Midbrain (tissue), 1 donor: ENCODE results near the gene UFSP1.

Source experiments
- DNase-seq: peaks from one replicate; lab custom pipeline; 2025; lab: John Stamatoyannopoulos, UW

UFSP1 gene

DNA sequence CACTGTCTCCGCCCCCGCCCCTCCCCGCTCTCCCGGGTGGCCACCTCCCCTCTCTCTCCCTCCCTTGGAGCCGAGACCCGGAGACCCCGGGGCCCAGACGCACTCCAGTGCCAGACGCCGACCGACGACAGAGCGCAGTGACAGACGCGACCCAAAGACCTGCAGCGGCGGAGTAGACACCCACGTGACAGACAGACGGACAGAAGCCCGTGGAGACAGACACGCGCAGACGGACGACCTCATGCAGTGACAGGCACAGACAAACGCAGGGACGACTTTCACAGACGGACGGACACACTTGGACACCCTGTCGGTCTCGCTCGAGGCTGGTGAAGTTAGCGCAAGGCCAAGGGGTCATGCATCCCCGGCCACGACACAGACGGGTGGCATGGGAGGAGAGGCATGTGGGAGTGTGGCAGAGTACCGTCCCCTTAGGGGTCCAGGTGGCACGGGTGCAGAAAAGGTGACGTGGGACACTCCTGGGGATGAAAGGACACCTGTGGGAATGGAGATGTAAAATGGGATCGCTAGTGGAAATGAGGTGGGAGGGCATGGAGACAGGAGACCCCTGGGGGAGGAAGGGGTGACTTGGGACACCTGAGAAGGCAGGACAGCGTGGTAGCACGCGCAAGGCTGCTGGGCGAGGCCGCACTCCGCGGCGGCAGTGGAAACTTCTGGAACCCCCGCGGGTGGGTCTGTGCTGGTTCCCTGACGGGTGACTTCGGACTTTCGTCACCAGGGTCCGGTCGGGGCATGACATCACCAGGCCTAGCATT lies 6.6 kb upstream of the UFSP1 start:
- no peak for DNase-seq

DNA sequence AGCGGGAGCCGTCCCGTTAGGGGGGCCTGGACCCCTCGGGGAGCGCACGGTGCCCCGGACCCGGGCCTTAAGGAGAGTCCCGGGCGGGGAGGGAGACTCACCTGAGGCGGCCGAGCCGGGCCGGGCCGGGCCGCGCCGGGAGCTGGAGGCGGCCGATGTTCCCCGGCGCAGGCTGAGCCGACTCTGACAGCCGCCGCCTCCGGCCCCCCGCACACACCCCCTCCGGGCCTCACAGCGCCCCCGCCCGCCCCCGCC lies 6.1 kb upstream of the UFSP1 start, which contains the start of gene ACHE:
ACHE (minus strand) TSS at position 188 of the 255 bp plus-strand sequence. CDS start 1,656 bp downstream, outside the sequence.
- DNase-seq: no peak

DNA sequence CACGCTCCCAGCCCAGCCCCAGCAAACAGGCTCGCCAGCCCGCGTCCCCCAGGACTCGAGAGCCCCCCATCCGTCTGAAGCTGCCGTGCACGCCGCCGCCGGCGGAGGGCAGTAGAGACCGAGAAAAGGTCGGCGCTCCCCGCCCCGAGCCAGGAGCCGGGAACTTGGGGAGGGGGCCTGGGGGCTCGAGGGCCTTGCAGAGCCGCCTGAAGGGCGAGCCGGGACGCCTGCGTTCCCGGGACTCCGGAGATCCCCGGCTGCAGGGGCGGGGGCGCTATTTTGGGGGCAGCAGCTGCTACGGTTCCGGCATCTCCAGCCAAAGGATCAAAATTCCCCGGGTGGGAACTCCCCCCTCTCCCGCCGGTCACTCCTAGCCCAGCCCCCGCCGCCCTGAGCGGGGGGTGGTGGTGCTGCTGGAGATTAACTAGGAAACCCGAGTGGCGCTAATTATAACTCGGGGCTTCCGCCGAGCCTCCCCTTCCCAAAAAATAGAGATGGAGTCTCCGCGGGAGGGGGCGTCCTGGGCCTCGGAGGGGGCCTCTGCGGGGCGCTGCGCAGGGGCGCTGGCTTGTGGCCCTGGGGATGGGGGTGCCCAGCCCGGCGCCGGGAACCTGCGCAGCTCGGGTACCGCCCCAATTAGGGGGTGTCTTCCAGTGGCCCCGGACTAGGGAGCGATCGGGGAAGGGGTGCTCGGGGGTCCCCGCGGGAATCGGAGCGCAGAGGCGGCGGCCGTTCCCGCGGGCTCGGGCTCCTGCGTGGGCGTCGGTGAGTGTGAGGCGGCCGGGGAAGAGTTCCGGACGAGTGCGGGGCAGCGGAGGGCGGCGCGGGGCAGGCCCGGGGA lies 5.6 kb upstream of the UFSP1 start:
- DNase-seq: peak; percentile 33

DNA sequence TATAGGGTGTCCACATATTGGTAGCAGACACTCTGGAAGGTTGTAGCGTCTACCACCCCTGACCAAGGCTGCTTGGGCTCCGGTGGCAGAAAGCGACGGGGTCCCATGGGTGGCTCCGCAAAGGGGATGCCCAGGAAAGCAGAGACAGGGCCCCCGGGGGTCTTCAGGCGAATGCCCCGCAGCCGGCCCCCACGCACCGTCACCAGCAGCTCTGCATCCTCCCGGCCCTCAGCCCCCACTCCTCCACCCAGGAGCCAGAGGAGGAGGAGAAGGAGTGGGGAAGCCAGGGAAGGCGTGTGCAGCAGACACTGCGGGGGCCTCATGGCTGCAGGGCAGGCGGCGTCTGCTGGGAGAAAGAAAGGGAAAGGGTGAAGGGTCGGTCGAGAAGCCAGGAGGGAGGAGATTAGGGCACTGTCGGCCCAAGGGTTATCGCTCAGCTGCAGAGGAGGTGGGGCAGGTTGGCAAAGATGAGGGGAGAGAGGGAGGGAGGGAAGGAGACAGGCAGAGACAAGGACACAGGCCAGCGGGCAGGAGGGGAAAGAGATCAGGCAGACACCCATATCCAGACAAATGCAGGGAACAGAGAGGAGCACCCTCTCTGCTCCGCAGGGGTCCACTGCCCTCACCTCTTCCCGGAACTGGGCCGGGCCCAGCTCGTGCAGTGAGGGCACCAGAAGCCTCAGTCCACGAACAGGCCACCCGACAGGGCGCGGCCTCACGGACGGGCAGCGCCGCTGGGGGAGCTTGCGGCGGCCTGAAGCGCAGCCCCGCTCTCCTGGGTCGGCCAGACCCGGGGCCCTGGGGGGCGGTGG lies 4.6 kb upstream of the UFSP1 start:
- no peak for DNase-seq

DNA sequence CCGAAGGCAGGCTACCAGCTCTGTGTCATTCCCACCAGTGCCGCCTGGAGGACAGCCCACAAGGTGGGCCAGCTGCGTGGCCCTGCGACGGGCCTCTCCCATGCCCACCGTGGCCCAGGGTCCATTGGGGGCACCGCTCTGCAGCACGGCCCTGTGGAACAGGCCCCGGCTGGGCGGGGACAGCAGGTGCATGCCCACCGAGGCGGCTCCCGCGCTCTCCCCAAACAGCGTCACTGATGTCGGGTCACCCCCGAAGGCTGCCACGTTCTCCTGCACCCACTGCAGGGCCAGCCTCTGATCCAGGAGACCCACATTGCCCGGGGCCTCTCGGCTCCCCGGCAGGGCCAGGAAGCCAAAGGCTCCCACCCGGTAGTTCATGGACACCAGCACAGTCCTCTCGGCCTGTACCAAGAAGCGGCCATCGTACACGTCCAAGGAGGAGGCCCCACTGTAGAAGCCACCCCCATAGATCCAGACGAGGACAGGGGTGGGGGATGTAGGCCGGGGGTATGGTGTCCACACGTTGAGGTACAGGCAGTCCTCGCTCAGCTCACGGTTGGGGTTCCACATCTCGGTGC lies 3.9 kb upstream of the UFSP1 start:
- DNase-seq: no peak

DNA sequence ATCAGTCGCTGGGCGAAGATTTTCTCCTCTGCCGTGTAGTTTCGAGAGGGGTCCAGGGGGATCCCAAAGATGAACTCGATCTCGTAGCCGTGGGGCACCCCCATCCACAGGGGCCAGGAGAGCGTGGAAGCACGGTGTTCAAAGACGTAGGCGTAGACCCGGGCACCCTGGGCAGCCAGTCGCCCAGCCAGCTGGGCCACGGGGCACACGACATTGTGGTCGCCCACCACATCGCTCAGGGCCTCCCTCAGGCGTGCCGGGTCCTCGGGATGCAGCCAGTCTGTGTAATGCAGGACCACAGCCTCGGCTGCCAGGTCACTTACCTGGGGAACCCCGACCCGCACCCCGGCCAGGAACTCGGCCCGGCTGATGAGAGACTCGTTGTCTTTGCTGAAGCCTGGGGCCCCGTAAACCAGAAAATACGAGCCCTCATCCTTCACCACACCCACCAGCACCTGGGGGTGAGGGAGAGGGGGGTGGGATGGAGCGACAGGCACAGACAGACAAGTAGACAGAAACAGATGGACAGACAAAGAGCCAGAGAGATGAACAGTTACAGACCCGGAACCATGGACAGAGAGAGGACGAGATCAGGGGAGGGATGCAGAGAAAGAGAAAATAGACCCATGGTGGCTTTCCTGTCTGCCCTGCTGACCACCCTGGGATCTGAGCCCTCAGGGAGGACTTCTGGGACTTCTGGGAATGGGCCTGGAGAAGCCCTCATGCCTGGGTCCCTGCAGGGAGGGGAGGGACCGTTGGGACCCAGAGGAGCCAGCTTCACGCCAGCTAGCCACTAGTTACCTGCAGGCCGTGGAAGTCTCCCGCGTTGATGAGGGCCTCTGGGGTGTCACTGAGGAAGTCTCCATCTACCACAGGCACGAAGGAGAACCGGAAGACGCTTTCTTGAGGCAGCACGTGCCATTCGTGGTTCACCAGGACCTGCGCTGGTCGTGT lies 3.1 kb upstream of the UFSP1 start:
- DNase-seq: no peak

DNA sequence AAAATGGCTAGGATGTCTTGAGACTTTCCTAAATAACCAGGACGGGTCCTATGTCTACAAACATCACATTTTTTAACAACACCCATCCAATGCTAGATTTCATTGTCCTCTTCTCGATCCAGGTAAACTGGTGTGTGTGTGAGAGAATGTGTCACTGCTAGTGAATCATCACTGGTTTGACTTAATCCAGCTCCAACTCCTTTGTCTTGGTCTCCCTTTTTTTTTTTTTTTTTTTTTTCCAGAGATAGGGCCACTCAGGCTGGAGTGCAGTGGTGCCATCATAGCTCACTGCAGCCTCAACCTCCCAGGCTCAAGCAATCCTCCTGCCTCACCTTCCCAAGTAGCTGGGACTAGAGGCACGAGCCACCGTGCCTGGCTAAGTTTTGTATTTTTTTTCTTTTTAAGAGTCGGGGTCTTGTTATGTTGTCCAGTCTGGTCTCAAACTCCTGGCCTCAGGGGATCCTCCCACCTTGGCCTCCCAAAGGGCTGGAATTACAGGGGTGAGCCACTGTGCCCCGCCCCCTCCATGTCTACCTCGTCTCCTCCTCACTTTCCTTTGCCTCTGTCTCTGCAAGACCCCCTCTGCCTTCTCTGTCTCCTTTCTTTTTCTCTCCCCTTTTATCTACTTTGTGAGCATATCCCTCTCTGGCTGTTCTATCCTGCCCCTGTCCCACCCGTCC lies 2.2 kb upstream of the UFSP1 start:
- DNase-seq: no peak

DNA sequence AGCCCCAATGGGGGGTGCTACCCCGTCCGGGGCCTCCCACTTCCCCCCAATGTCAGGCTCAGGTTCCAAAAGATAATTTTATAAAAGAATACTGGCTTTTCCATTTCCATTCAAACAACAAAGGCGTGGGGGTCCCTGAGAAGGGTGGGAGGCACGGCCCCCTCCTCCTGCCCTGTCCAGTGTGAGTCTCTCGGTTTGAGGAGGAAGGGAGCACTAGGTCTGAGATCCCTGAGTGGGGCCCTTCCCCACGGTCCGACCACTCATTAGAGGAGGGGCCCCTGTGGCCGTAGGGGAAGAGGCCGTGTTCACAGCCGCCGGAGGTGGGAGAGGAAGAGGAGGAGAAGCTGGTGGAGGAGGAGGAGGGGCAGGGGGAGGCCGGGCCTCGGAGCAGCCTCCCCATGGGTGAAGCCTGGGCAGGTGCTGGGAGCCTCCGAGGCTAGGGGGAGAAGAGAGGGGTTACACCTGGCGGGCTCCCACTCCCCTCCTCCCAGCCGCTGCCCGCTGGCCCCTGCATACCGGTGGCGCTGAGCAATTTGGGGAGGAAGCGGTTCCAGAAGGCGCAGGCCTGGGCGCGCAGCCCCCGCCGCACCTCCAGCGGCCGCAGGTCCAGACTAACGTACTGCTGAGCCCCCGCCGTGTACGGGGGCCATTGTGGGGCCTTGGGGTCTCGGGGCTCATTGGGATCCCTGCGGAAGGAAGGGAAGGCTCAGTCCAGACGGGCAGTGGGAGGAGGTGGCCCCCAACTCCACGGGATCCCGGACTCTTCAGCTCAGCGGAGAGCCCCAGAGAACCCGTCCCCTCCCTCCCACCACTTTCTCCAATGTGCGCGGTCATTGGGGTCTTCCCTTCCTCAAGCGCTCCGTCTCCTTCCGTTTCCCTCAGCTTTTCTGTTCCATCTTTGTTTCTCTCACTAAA lies 1.4 kb upstream of the UFSP1 start:
- DNase-seq: no peak

DNA sequence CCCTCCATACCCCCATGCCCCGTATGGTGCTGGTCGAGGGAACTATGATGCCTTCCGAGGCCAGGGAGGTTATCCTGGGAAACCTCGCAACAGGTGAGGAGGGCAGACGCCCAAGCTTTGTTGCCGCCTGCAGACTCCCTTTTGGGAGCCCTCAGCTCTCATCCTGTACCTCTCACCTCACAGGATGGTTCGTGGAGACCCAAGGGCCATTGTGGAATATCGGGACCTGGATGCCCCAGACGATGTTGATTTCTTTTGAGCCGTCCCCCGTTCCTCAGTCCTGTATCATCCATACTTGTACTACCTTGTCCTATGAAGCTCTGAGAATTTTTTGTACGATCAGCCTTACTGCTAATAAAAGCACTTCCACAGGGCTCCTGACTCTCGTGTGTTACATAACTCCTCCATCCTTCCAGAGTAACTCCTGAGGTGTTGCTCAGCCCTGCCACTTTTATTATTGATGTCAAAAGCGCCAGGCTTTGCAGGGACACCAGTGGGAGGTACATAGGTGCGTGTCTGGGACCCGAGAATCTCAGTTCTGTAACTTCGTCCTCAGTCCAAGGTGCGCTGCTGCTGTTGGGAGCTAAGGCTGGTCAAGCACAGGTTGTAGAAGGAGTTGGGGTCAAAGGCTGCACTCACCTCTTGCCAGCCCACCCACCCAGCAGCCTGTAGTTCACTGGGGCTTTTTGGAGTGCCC lies 1.1 kb downstream of the UFSP1 start:
- DNase-seq: no peak

DNA sequence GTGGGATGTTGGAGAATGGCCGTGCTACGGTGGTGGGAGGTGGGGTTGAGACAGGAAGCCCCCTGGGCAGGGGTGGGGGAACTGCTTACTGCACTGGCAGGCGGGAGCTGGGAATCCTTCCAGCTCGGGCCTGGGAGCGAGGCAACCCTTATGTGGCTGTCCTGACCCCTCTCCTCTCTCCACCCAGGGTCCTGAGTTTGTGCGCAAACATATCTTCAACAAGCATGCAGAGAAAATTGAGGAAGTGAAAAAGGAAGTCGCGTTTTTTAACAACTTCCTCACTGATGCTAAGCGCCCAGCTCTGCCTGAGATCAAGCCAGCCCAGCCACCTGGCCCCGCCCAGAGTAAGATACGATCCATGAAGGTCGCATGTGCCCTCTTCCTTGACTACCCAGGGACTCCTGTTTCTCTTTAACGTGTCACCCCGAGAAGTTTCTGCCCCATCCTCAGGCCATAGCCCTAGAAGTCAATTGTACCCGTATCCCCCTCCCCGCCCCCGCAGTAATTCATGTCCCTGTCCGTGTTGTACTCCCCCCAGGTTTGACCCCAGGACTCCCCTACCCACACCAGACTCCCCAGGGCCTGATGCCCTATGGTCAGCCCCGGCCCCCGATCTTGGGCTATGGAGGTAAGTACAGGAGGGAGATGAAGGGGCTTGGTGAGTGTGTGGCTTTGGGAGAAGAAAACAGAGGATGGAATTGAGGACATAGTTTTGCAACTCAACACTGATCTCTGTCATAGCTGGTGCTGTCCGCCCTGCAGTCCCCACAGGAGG lies 1.8 kb downstream of the UFSP1 start:
- DNase-seq: peak; percentile 37

DNA sequence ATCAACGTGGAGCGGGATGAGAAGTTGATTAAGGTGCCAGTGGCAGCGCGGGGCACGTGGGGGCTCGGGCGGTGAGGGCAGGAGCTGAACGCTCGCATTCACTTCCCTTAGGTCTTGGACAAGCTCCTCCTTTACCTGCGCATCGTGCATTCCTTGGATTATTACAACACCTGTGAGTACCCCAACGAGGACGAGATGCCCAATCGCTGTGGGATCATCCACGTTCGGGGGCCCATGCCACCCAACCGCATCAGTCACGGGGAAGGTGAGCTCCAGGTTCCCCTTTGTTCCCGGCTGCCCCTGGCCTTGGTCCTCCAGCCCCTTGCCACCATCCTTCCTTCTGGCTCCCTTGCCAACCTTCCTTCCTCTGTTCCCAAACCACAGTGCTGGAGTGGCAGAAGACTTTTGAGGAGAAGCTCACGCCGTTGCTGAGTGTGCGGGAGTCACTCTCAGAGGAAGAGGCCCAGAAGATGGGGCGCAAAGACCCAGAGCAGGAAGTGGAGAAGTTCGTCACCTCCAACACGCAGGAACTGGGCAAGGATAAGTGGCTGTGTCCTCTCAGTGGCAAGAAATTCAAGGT lies 2.5 kb downstream of the UFSP1 start:
- no peak for DNase-seq

DNA sequence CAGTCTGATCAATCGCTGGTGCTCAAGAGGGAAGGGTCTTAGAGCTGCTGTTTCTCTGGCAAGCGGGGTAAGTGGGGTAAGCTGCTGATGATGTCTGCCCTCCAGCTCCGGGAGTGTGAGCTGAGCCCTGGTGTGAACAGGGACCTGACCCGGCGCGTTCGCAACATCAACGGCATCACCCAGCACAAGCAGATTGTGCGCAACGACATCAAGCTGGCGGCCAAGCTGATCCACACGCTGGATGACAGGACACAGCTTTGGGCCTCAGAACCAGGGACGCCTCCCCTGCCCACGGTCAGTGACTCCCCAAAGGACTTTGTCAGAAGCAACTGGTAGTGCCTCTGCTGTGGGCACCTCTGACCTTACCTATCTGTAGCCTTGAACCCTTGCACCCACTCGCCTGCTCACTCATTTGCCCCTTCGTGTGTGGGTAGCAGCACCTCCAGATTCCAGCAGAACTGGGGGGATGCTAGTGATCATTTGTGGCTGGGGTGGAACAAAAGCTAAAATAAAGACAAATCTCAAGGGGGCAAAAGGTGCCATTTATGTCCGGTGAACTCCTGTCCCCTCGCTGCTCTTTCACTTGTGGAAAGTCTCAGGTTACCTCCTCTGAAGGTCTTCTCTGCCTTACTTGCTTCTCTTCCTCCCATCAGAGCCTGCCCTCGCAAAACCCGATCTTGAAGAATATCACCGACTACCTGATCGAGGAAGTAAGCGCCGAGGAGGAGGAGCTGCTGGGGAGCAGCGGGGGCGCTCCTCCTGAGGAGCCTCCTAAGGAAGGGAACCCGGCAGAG lies 3.2 kb downstream of the UFSP1 start:
- DNase-seq: no peak

DNA sequence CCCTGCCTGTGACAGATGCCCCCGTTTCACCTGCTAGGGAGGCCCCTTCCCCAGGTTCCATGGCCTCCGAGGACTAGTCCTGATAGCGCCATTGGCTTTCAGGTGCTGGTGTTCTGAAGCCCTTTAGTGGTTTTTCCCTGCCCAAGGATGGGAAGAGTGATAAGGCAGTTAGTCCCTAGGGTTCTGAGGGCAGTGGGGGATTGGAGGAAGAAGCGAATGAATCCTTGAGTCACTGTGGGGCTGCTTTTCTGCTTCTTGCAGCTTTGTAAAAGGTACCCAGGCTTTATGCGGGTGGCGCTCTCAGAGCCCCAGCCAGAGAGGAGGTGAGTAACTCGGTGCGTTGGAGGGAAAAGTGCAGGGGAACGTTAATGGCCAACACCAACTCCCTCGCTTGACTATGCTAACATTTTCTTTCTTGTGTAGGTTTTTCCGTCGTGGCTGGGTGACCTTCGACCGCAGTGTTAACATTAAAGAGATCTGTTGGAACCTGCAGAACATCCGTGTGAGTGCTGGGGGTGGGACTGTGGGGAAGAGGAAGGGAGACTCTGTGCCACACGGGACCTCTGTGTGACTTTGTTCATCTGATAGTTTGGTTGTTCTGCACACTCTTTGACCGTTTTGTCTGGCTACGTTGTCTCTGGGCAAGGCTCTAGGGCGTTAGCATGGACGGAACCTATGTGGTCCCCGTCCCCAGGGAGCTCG lies 3.9 kb downstream of the UFSP1 start:
- no peak for DNase-seq

DNA sequence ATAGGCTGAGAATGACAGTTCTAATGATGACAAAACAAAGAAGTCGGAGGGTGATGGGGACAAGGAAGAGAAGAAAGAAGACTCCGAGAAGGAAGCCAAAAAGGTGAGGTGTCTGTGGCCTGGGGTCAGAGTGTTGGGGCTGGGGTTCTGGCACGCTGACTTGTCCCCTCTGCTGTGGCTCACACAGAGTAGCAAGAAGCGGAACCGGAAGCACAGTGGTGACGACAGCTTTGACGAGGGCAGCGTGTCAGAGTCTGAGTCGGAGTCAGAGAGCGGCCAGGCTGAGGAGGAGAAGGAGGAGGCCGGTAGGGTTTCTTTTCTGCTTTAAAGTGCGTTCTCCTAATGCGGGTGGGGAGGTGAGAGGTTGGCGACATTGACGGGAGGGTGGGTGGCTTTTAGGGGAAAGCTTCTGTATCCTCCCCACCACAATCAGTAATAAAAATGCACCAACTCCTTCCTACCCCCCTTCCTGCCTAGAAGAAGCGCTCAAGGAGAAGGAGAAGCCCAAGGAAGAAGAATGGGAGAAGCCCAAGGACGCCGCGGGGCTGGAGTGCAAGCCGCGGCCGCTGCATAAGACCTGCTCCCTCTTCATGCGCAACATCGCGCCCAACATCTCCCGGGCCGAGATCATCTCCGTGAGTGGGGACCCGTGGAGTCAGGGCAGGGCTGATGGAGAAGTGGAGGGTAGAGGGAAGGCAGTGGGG lies 4.6 kb downstream of the UFSP1 start:
- DNase-seq: no peak

DNA sequence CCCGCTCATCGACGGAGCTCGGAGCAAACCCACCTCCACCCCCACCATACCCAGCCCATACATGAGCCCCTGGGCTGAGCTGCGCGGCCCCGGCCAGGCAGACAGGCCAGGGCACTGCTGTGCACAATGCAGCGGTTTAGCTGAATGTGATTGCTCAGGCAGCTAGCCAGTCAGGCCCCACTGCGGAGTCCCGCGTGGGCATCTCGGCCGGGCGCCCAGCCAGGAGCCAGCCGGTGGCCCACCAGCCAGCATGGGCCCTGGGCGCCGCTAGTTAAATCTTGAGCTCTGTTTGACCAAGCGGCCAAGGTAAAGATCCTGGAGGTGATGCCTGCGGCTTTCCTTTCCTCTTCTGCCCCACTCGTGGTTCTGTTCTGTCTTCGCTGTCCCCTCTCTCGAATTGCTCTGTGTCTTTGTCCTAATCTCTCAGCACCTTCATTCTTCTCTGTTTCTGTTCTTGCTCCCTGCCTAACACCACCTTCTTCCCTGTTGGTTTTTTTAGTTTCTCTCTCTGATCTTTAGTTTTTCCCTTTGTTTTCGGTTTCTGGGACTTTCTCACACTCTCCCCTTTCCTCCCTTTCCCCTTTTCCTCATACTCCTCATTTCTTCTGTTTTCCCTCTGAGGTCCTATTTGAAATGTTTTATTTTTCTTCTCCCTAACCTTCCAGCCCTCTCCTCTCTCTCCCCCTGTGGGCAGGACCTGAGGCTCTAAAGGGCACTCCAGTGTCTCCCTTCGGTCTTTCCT lies 6.6 kb downstream of the UFSP1 start:
- DNase-seq: no peak
